GM18909 (cell line): ENCODE results near the gene ADARB1.

Source experiments
- ATAC-seq: cut with Tn5 transposase; IDR thresholded peaks from one replicate; pipeline ENCODE4 v1.9.1; 2021; ENCODE audit warnings: mild to moderate bottlenecking; ENCODE audit not compliant: unreplicated experiment, poor library complexity

ADARB1 gene

GRCh38 chr21:45160198-45160597, 85.8 kb downstream of the ADARB1 start:
- no peak for ATAC-seq

DNA sequence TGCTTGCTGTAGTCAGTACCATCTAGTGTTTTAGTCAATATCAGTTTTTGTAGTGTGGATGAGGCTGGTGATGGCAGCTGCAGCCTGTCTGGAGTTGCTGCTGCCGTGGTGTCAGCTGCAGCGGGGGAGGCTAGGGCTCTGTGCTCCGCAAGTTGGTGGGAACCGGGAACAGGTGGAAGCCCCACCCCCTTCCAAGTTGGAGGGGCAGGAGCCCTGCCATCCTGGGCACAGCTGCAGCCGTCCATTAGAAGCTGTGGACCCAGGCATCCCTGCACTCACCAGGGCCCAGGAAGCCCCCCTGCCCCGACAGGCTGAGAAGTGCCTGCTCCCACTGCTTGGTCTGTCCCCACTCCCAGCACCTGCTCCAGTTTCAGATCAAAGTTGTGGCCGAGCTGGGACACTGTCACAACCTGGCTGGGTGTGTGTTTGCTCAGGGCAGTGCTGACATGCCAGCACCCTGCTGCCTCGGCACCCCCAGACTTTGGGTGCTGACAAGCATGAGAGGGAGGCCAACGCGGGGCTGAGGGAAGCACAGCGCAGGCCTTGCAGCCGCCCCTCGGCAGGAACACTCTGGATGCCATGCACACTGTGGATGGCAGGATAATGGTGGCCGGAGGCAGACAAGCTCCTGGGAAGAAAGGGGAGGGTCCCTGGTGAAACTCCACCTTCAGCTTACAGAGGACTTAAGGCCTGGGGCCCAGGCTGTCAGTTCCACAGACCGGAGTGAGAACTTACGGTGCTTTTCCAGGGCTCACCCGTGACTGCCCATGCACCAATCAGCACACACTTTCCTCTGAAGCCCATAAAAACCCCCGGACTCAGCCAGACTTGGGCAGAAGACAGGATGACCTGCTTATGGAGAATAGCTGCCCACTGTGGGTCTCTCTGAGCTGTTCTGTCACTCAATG, 86.9 kb downstream of the ADARB1 start:
- ATAC-seq, result no peak

DNA sequence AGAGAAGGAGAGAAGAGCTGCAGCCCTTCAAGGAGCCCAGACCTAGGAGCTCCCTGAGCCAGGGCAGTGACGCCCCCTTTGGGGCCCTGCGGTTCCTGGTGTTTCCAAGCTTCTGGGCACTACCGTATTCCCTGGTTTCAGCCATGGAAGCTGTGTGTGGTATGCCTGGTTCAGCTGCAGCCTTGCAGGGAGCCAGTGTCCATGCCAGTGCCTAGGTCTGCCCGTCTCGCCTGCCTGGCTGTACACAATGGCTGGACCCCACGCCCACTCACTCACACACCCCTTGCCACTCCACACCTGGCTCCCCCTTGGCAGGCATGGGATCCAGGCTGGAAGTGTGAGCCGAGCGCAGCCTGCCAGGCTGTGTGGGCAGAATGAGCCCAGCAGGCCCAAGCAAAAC, 87.7 kb downstream of the ADARB1 start:
- no peak for ATAC-seq

DNA sequence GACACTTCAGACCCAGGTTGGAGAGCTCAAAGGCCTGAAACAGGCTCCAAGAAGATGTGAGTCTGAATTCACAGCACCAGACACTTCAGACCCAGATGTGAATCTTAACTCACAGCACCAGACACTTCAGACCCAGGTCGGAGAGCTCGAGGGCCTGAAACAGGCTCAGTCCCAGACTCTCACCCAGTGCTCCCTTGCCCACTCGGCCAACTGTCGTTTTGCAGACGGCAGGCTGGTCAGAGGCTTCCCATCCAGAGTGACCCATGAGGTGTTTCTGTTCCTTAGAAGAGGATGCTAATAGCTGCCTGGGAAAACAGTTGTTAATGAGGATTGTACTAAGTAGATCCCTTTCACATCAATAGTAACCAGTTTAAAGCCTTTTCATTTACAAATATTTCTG, 88.4 kb downstream of the ADARB1 start:
- ATAC-seq, result no peak

- ATAC-seq, result no peak
Measured at GRCh38 chr21:45163413-45164123, 89.2 kb downstream of the ADARB1 start.

DNA sequence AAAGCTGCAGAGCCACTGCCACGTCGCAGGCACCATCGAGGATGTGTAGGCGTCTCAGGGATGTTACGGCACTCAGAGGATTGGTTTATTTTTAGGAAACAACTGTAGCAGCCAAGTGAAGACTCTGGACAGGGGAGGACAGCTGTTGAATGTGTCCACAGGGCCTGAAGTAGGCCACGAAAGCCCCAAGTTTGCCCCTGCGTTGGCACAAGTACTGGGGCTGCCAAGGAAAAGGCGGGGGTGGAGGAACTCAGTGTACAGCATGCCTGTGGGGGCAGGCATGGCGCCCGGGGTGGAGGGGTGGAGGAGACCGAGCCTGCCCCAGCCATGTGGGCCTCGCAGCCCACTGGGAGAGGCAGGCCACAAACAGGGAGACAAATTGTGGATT, 89.7 kb downstream of the ADARB1 start:
- no peak for ATAC-seq

GRCh38 chr21:45164838-45165237, 90.5 kb downstream of the ADARB1 start:
- no peak for ATAC-seq

- ATAC-seq, result no peak
Measured at GRCh38 chr21:45166931-45167330, 92.6 kb downstream of the ADARB1 start.

DNA sequence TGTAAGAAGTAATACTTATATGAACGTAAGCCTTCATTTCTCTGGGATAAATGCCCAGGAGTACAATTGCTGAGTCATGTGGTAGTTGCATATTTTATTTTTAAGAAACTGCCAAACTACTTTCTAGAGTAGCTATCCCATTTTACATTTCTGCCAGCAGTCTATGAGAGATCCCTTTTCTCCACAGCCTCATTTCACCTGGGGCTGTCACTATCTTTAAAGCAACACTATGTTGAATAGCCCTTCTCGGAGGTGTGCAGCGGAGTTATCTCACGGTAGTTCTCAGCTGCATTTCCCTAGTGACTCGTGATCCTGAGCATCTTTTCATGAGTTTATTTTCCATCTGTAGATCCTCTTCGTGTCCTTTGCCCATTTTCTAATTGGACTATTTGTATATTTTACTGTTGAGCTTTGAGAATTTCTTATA, 93.4 kb downstream of the ADARB1 start:
- no peak for ATAC-seq

- ATAC-seq, result no peak
Measured at GRCh38 chr21:45168522-45168921, 94.1 kb downstream of the ADARB1 start.

- no peak for ATAC-seq
Measured at GRCh38 chr21:45169001-45169400, 94.6 kb downstream of the ADARB1 start.

DNA sequence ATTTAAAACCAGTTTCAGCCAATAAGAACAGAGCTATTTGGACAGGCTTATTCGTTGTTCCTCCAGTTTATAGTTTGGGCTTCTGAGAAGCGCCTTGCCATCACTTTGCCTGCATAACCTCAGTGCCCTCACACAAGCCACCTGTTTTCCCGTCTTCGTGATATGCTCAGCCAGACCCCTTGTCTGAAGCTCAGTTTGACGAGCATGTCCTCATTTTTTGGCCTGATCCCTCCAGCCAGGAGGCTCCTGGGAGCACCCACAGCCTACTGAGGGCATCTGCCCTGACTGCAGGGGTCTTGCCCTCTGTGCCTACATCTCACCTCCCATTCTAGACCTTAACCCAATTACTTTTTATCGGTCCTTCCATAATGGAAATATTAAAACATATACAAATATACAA, 95.3 kb downstream of the ADARB1 start:
- no peak for ATAC-seq

GRCh38 chr21:45170987-45171386, 96.6 kb downstream of the ADARB1 start:
- ATAC-seq, result no peak

- no peak for ATAC-seq
Measured at GRCh38 chr21:45172420-45172819, 98.0 kb downstream of the ADARB1 start.

DNA sequence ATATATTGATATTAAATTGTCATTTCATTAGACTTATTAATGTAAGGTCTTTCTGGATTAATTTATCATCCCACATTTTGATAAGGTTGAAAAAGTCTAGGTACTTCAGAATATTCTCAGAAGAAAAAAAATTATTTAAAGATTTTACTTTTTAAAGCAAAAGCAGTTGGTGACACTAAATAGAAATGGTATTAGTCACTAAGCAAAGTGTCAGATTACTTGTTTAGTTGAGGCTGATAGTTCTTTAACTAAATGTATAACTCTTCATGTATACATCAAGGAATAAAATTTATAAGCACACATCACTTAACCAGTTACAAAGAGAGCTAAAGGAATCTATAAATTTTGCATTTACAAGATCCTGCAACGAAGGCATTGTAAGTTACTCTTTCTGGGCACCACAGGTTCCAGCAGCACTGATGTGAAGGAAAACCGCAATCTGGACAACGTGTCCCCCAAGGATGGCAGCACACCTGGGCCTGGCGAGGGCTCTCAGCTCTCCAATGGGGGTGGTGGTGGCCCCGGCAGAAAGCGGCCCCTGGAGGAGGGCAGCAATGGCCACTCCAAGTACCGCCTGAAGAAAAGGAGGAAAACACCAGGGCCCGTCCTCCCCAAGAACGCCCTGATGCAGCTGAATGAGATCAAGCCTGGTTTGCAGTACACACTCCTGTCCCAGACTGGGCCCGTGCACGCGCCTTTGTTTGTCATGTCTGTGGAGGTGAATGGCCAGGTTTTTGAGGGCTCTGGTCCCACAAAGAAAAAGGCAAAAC, 101.1 kb downstream of the ADARB1 start:
- ATAC-seq, result no peak

GRCh38 chr21:45176141-45176540, 101.8 kb downstream of the ADARB1 start:
- ATAC-seq, result no peak

GRCh38 chr21:45177039-45177438, 102.7 kb downstream of the ADARB1 start:
- no peak for ATAC-seq

DNA sequence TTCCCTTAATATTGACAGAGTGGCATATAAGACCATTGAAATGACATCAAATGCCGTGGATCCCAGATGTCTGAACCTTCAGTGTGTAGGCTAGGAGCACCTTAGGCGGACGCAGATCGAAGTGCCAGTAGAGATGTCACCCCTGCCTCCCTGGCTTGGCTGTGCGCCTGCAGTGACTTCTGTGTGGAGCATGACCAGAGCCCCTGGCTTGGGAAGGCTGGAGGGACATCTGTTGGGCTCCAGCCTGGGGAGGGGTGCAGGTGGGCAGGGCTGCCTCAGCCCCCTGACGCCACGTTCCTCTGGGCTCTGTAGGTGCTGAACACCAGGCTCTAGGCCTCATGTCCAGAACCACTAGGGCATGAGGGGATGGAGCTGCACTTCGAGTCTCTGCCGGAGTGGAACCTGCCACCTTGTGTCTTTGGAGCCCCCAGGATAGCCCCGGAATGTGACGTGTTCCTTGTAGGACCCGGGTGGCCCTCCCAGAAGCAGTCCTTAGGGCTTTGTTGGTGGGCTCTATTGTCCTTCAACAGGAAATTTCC, 103.8 kb downstream of the ADARB1 start:
- no peak for ATAC-seq

DNA sequence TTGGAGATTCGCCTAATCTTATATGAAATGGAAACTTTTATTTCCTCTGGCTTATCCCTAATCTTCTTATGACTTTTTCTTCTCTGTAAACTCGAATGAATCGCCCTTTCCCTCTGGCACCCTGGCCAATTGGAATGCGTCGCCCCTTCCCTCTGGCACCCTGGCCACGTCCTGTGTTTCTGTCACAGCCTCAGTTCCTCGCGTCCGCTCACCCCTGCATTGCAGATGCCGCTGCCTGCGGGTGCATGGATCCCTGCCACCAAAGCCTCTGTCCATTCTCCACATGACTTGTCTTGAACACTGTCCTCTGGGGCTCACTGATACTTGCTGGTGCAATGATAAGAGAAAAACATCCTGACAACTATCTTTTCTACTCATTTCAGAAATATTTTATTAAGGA, 104.6 kb downstream of the ADARB1 start:
- no peak for ATAC-seq

- no peak for ATAC-seq
Measured at GRCh38 chr21:45179568-45180245, 105.3 kb downstream of the ADARB1 start.
